IMR-90 (cell line): ENCODE data around the gene S100B. TPM values are rescaled to one million over a fixed set of nuclear protein-coding genes. Genes with fewer than 3 reads are reported as not detected.
A peak's percentile ranks its signal among the peaks of the same experiment; 100 is the strongest.

ENCODE experiments used
- ATAC-seq: fragments of 200-7000 bp; cut with Tn5 transposase; 2 replicates; pipeline ENCODE4 v1.9.1; 2020; ENCODE audit warnings: low read depth, mild to moderate bottlenecking, moderate library complexity
- BruUV-seq: library from RNA; stranded (reverse); fragments of 400-500 nt; replicated peaks from 2 replicates; lab custom pipeline; 2021; lab: Mats Ljungman, UMichigan
- CTCF ChIA-PET: fragments of 300-600 bp; formaldehyde crosslinking; extraction: SDS; loops from one replicate; lab custom pipeline; 2021; ENCODE audit warnings: antibody characterized with exemption; lab: Yijun Ruan, JAX
- POLR2A ChIA-PET: fragments of 300-600 bp; sonication (Branson Sonifier 250); formaldehyde crosslinking; loops from one replicate; lab custom pipeline; 2022; ENCODE audit warnings: antibody characterized with exemption; ENCODE audit not compliant: unreplicated experiment; lab: Charles Lee
- DNase-seq: peaks from one replicate; pipeline ENCODE4 v3.0.0; 2013
- H2AFZ ChIP-seq: replicated peaks from 2 replicates; pipeline ENCODE3; 2013; ENCODE audit warnings: low read length, mild to moderate bottlenecking; ENCODE audit not compliant: poor library complexity
- H2AK5ac ChIP-seq: 2 replicates; pipeline ENCODE4 v1.6.1; 2013; ENCODE audit warnings: low read depth, low read length, inconsistent platforms
- H2AK9ac ChIP-seq: replicated peaks from 2 replicates; pipeline ENCODE3; 2013; ENCODE audit warnings: mild to moderate bottlenecking, low read depth, low read length, moderate library complexity; ENCODE audit not compliant: poor library complexity
- H2BK120ac ChIP-seq: 2 replicates; pipeline ENCODE4 v1.6.1; 2013; ENCODE audit warnings: low read depth, low read length, inconsistent platforms
- H2BK15ac ChIP-seq: 3 replicates; pipeline ENCODE4 v1.6.1; 2013; ENCODE audit warnings: low read depth, low read length, inconsistent platforms
- H2BK20ac ChIP-seq: 2 replicates; pipeline ENCODE4 v1.6.1; 2013; ENCODE audit warnings: low read depth, mild to moderate bottlenecking, inconsistent platforms, low read length, moderate library complexity
- H2BK5ac ChIP-seq: 2 replicates; pipeline ENCODE4 v1.6.1; 2013; ENCODE audit warnings: mild to moderate bottlenecking, low read depth, low read length, inconsistent platforms; ENCODE audit not compliant: poor library complexity, severe bottlenecking
- H3K14ac ChIP-seq: replicated peaks from 2 replicates; pipeline ENCODE4 v1.6.1; 2013; ENCODE audit warnings: low read depth, low read length, inconsistent platforms
- H3K18ac ChIP-seq: 2 replicates; pipeline ENCODE4 v1.6.1; 2013; ENCODE audit warnings: low read depth, low read length, control low read depth
- H3K23ac ChIP-seq: 2 replicates; pipeline ENCODE4 v1.6.1; 2013; ENCODE audit warnings: low read depth, low read length, inconsistent platforms
- H3K27ac ChIP-seq: 2 replicates; pipeline ENCODE4 v1.5.1; 2013; ENCODE audit warnings: mild to moderate bottlenecking, control low read depth, low read length; ENCODE audit not compliant: insufficient read depth
- H3K27me3 ChIP-seq: 2 replicates; pipeline ENCODE4 v1.6.1; 2013; ENCODE audit warnings: low read length; ENCODE audit not compliant: control insufficient read depth, insufficient read depth
- H3K36me3 ChIP-seq: 2 replicates; pipeline ENCODE4 v1.6.1; 2013; ENCODE audit warnings: low read length, mixed read lengths; ENCODE audit not compliant: control insufficient read depth, insufficient read depth
- H3K4ac ChIP-seq: 2 replicates; pipeline ENCODE4 v1.6.1; 2013; ENCODE audit warnings: low read depth, low read length, inconsistent platforms
- H3K4me1 ChIP-seq: 2 replicates; pipeline ENCODE4 v1.6.1; 2013; ENCODE audit warnings: low read length, mixed read lengths; ENCODE audit not compliant: control insufficient read depth, insufficient read depth
- H3K4me2 ChIP-seq: 2 replicates; pipeline ENCODE4 v1.6.1; 2013; ENCODE audit warnings: low read depth, mild to moderate bottlenecking, control low read depth, low read length, moderate library complexity
- H3K4me3 ChIP-seq: 2 replicates; pipeline ENCODE4 v1.5.1; 2013; ENCODE audit warnings: low read depth, mild to moderate bottlenecking, control low read depth, low read length, moderate library complexity; ENCODE audit not compliant: insufficient read depth
- H3K56ac ChIP-seq: 2 replicates; pipeline ENCODE4 v1.6.1; 2013; ENCODE audit warnings: low read length, inconsistent platforms; ENCODE audit not compliant: insufficient read depth; ENCODE audit errors: extremely low read depth
- H3K79me1 ChIP-seq, 2 experiments: 2 replicates each; pipeline ENCODE4 v1.6.1; 2013; ENCODE audit warnings: low read length in 2 of 2, inconsistent platforms in 1 of 2, low read depth in 1 of 2
- H3K9ac ChIP-seq: 2 replicates; pipeline ENCODE4 v1.6.1; 2013; ENCODE audit warnings: low read depth, low read length, control low read depth
- H3K9me1 ChIP-seq: 2 replicates; pipeline ENCODE4 v1.6.1; 2013; ENCODE audit warnings: low read length, inconsistent platforms; ENCODE audit not compliant: insufficient read depth
- H3K9me3 ChIP-seq: 2 replicates; pipeline ENCODE4 v1.6.1; 2013; ENCODE audit warnings: low read length; ENCODE audit not compliant: control insufficient read depth, insufficient read depth
- H4K20me1 ChIP-seq: 2 replicates; pipeline ENCODE4 v1.6.1; 2013; ENCODE audit warnings: low read length, inconsistent platforms; ENCODE audit not compliant: insufficient read depth
- H4K5ac ChIP-seq: 2 replicates; pipeline ENCODE4 v1.6.1; 2013; ENCODE audit warnings: mild to moderate bottlenecking, low read depth, low read length, control low read depth
- H4K8ac ChIP-seq, 2 experiments: 2 replicates each; pipeline ENCODE4 v1.6.1; 2013; ENCODE audit warnings: low read depth in 2 of 2, low read length in 2 of 2, control low read depth in 1 of 2, inconsistent platforms in 1 of 2
- H4K91ac ChIP-seq: 2 replicates; pipeline ENCODE4 v1.6.1; 2013; ENCODE audit warnings: low read depth, low read length, inconsistent platforms; ENCODE audit not compliant: insufficient read depth
- BHLHE40 ChIP-seq: fragments of 150-350 bp; IDR thresholded peaks from 2 replicates; pipeline ENCODE4 v1.6.1; 2016; ENCODE audit warnings: mild to moderate bottlenecking, low read depth, low read length
- CEBPB ChIP-seq: IDR thresholded peaks from 2 replicates; pipeline ENCODE4 v1.6.1; 2012; ENCODE audit warnings: low read depth, low read length, improper control_type of control experiment
- CHD1 ChIP-seq: IDR thresholded peaks from 2 replicates; pipeline ENCODE4 v1.6.1; 2012; ENCODE audit warnings: low read depth, low read length, improper control_type of control experiment
- CTCF ChIP-seq: conservative IDR thresholded peaks from 2 replicates; pipeline ENCODE4 v1.5.1; 2012; ENCODE audit warnings: mild to moderate bottlenecking, low read depth, low read length, improper control_type of control experiment
- ELK1 ChIP-seq: fragments of 150-350 bp; IDR thresholded peaks from 2 replicates; pipeline ENCODE4 v1.6.1; 2016; ENCODE audit warnings: low read depth, mild to moderate bottlenecking, low read length, moderate library complexity, borderline replicate concordance
- FOS ChIP-seq: fragments of 150-350 bp; IDR thresholded peaks from 2 replicates; pipeline ENCODE4 v1.6.1; 2016; ENCODE audit warnings: low read depth, low read length
- MAFK ChIP-seq: IDR thresholded peaks from 2 replicates; pipeline ENCODE4 v1.6.1; 2012; ENCODE audit warnings: low read depth, low read length, improper control_type of control experiment
- MAZ ChIP-seq: IDR thresholded peaks from 2 replicates; pipeline ENCODE4 v1.6.1; 2012; ENCODE audit warnings: low read depth, mild to moderate bottlenecking, low read length, improper control_type of control experiment, moderate library complexity, borderline replicate concordance
- MXI1 ChIP-seq: IDR thresholded peaks from 2 replicates; pipeline ENCODE4 v1.6.1; 2012; ENCODE audit warnings: low read depth, mild to moderate bottlenecking, low read length, moderate library complexity, borderline replicate concordance
- NFE2L2 ChIP-seq: fragments of 150-350 bp; IDR thresholded peaks from 2 replicates; pipeline ENCODE4 v1.6.1; 2016; ENCODE audit warnings: low read depth, mild to moderate bottlenecking, low read length
- POLR2A ChIP-seq: IDR thresholded peaks from 2 replicates; pipeline ENCODE4 v1.6.1; 2012; ENCODE audit warnings: mild to moderate bottlenecking, low read depth, low read length
- RAD21 ChIP-seq: IDR thresholded peaks from 2 replicates; pipeline ENCODE4 v1.6.1; 2012; ENCODE audit warnings: low read length, improper control_type of control experiment
- RCOR1 ChIP-seq: IDR thresholded peaks from 2 replicates; pipeline ENCODE4 v1.6.1; 2012; ENCODE audit warnings: mild to moderate bottlenecking, low read length, improper control_type of control experiment; ENCODE audit not compliant: insufficient replicate concordance
- RFX5 ChIP-seq: IDR thresholded peaks from 2 replicates; pipeline ENCODE4 v1.8.0; 2012; ENCODE audit warnings: low read depth, mild to moderate bottlenecking, low read length, moderate library complexity
- SMC3 ChIP-seq: fragments of 150-350 bp; IDR thresholded peaks from 2 replicates; pipeline ENCODE4 v1.6.1; 2016; ENCODE audit warnings: low read depth, mild to moderate bottlenecking, antibody characterized with exemption, low read length, moderate library complexity
- USF2 ChIP-seq: fragments of 150-350 bp; IDR thresholded peaks from 2 replicates; pipeline ENCODE4 v1.6.1; 2017; ENCODE audit warnings: mild to moderate bottlenecking, antibody characterized with exemption, low read length, low read depth
- WGBS, 2 experiments: methylation state at CpG; one replicate each; pipeline versions ENCODE4 v1.1.5 to v1.1.7; 2013; ENCODE audit warnings: missing lambda C conversion rate in 2 of 2; ENCODE audit not compliant: insufficient read length in 1 of 2; ENCODE audit errors: extremely low coverage in 2 of 2; 5-methylcytosine and 5-hydroxymethylcytosine counted together
- dilution Hi-C: fragments of 300-500 bp; cut with HindIII; formaldehyde crosslinking; loops from one replicate; pipeline ENCODE4 v1.14.3; 2018; ENCODE audit warnings: low sequenced_read_pairs; ENCODE audit not compliant: unreplicated experiment
- in situ Hi-C: fragments of 300-500 bp; cut with MboI; formaldehyde crosslinking; loops from 3 replicates; pipeline ENCODE4 v1.14.3; 2019; ENCODE audit warnings: low sequenced_read_pairs, inconsistent platforms, mixed read lengths
- intact Hi-C: fragments of 100-400 bp; cut with micrococcal nuclease; formaldehyde crosslinking; loops from 2 replicates; pipeline ENCODE4 v1.10.0; 2022
- polyA plus RNA-seq, 3 experiments: library from polyadenylated mRNA; depleted of rRNA; stranded (reverse); fragments of >200 nt; gene quantifications; 2 replicates each; pipeline ENCODE4 v1.2.3, GENCODE V29; 2012; ENCODE audit warnings: low replicate concordance in 1 of 3
- total RNA-seq: library from RNA; depleted of rRNA; stranded (reverse); fragments of >200 nt; gene quantifications from 2 replicates; pipeline ENCODE4 v1.2.3, GENCODE V29; 2012

The S100B gene
- total and polyA plus RNA-seq, 2 of the 4 experiments (the other 2 are of a cell fraction) = 0.18 to 0.26 TPM

GRCh38 chr21:46551636-46552241 lies 53.1 kb downstream of the S100B start:
- TF ChIP-seq RAD21 (no peak), CEBPB (no peak), SMC3 (no peak), MAZ (no peak), USF2 (no peak), CHD1 (no peak), RCOR1 (no peak), NFE2L2 (no peak), MAFK (no peak), RFX5 (no peak), CTCF (no peak), BHLHE40 (no peak), MXI1 (no peak), POLR2A (no peak), FOS (no peak), ELK1 (no peak)
- CTCF ChIA-PET = interaction anchor here (1.0 kb wide), 1 partner anchor 88 kb away, joined by 3 read pairs; no protein-coding TSS in a partner anchor
- H3K4me2 ChIP-seq = no peak overlapping the region
- H2BK15ac ChIP-seq = no peak overlapping the region
- H2BK20ac ChIP-seq = no peak overlapping the region
- no peaks in the 10 kb centered on the region; the same call in 1 of the 2 replicates for H4K20me1 ChIP-seq
- no peak overlapping the region for H3K27ac ChIP-seq
- H3K9ac ChIP-seq = no peak overlapping the region
- H2AFZ ChIP-seq = no peak overlapping the region
- no peaks in the 10 kb centered on the region for H3K9me3 ChIP-seq
- no peak overlapping the region for H2BK5ac ChIP-seq
- H3K18ac ChIP-seq = no peak overlapping the region
- dilution Hi-C loops (no loop called here), intact Hi-C loops (loop anchor here (1.0 kb wide), 1 partner anchor 32 kb away; no protein-coding TSS in a partner anchor), in situ Hi-C loops (no loop called here)
- no peak overlapping the region for H3K4me3 ChIP-seq
- no TSS peak for BruUV-seq
- H2AK5ac ChIP-seq = no peak overlapping the region
- no peak for DNase-seq
- H3K27me3 ChIP-seq = no peaks in the 10 kb centered on the region
- no peak overlapping the region for H4K5ac ChIP-seq
- no peak overlapping the region for H4K91ac ChIP-seq
- no peaks in the 10 kb centered on the region for H3K79me1 ChIP-seq
- H2AK9ac ChIP-seq = peak overlapping the region; percentile 28
- no peaks in the 10 kb centered on the region; the same call in 1 of the 2 replicates for H3K9me1 ChIP-seq
- no peak for ATAC-seq
- H2BK120ac ChIP-seq = no peak overlapping the region
- H3K23ac ChIP-seq = no peak overlapping the region
- WGBS, 2 experiments = 91% methylated on average over 19 of the region's 24 CpGs; no CpG with 5 or more reads in 1 of the 2 experiments
- POLR2A ChIA-PET = no interaction called here
- no peak overlapping the region for H3K14ac ChIP-seq
- no peak overlapping the region for H3K4ac ChIP-seq
- no peak overlapping the region for H4K8ac ChIP-seq
- peaks cover 55% of the 10 kb centered on the region for H3K36me3 ChIP-seq
- no peaks in the 10 kb centered on the region for H3K4me1 ChIP-seq
- no peak overlapping the region for H3K56ac ChIP-seq
